ENCODE results near the gene AOC3.
"Not testable (repeated sequence)": the region's sequence is repeated elsewhere in the genome, so short reads cannot be mapped to it uniquely, and the experiment has no call there.

The AOC3 gene

GRCh38 chr17:42895185-42895555 is 44.2 kb downstream of the AOC3 start:
- DNase-seq, result no peak

DNA sequence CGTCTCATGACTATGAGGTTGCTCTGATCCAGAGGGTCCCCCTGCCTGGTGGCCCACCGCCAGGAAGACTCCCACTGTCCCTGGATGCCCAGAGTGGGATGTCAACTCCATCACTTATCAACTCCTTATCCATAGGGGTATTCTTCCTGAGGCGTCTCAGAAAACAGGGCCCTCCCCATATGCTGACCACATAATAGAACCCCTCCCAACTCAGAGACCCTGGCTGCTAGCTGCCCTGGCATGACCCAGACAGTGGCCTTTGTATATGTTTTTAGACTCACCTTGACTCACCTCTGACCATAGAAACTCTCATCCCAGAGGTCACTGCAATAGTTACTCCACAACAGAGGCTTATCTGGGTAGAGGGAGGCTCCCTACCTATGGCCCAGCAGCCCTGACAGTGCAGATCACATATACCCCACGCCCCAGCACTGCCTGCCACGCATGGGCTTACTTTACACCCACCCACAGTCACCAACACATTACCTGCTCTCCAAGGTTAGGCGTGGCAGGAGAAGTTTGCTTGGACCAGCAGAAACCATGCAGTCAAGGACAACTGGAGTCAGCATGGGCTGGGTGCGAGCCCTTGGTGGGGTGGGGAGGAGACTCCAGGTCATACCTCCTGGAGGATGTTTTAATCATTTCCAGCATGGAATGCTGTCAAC is 47.3 kb downstream of the AOC3 start:
- DNase-seq, result no peak

DNA sequence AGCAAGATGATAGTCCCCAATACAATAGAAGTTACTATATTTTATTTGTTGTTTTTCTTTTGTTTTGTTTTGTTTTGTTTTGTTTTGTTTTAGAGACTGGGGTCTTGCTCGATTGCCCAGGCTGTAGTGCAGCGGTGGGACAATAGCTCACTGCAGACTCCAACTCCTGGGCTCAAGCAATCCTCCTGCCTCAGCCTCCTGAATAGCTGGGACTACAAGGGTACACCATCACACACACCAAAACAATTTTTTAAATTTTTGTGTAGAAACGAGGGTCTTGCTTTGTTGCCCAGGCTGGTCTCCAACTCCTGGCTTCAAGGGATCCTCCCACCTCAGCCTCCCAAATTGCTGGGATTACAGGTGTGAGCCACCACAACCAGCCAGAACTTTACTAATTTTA is 49.0 kb downstream of the AOC3 start:
- DNase-seq, result not testable (repeated sequence)

DNA sequence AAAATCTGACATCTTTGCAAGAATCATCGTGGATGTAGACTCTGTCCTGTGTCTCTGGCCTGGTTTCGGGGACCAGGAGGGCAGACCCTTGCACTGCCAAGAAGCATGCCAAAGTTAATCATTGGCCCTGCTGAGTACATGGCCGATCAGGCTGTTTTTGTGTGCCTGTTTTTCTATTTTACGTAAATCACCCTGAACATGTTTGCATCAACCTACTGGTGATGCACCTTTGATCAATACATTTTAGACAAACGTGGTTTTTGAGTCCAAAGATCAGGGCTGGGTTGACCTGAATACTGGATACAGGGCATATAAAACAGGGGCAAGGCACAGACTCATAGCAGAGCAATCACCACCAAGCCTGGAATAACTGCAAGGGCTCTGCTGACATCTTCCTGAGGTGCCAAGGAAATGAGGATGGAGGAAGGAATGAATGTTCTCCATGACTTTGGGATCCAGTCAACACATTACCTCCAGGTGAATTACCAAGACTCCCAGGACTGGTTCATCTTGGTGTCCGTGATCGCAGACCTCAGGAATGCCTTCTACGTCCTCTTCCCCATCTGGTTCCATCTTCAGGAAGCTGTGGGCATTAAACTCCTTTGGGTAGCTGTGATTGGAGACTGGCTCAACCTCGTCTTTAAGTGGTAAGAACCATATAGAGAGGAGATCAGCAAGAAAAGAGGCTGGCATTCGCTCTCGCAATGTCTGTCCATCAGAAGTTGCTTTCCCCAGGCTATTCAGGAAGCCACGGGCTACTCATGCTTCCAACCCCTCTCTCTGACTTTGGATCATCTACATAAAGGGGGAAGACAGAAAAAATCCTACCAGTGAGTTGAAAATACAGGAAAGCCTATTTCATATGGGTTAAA is 49.7 kb downstream of the AOC3 start, which contains the start of gene G6PC1:
G6PC1 (plus strand) TSS at position 340 of the 872 bp plus-strand sequence; CDS start at position 418, 78 bp downstream.
- DNase-seq, result no peak

GRCh38 chr17:42901535-42902229 is 50.7 kb downstream of the AOC3 start:
- DNase-seq, result no peak

GRCh38 chr17:42904110-42904469 is 53.1 kb downstream of the AOC3 start:
- DNase-seq, result no peak

DNA sequence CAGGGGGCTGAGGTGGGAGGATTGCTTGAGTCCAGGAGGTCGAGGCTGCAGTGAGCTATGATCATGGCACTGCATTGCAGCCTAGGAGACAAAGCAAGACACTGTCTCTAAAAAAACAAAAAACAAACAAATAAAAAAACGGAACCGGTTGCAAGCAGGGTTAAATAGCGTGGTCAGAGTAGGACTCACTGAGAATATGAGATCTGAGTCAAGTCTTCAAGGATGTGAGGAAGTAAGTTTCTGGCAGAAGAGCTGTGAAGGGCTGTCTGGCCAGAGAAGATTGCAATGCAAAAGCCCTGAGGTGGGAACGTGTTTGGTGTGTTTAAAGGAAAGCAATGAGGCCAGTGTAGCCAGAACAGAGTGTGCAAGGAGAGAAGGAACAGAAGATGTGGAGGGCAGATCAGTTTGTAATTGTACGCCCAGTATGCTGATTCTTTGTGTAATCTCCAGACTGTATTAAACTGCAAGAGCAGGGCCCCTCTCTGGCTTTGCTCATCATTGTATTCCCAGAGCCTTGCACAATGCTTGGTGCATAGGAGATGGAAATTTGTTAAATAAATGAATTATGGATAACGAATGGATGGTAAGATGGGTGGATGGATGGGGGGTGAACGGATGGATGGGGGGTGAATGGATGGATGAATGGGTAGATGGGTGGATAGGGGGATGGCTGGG is 55.9 kb downstream of the AOC3 start:
- DNase-seq, result no peak
